Mammary microvascular endothelial cell (primary cell): Measurements from ENCODE around the gene ANKRD62. TPM values are rescaled to one million over a fixed set of nuclear protein-coding genes. Genes with fewer than 3 reads are reported as not detected.

Source experiments
- total RNA-seq: library from RNA; depleted of rRNA; stranded (reverse); fragments of >200 nt; gene quantifications from 2 replicates; pipeline ENCODE4 v1.2.3, GENCODE V29; 2015

ANKRD62 gene
- not detected in 2 replicates for total RNA-seq

DNA sequence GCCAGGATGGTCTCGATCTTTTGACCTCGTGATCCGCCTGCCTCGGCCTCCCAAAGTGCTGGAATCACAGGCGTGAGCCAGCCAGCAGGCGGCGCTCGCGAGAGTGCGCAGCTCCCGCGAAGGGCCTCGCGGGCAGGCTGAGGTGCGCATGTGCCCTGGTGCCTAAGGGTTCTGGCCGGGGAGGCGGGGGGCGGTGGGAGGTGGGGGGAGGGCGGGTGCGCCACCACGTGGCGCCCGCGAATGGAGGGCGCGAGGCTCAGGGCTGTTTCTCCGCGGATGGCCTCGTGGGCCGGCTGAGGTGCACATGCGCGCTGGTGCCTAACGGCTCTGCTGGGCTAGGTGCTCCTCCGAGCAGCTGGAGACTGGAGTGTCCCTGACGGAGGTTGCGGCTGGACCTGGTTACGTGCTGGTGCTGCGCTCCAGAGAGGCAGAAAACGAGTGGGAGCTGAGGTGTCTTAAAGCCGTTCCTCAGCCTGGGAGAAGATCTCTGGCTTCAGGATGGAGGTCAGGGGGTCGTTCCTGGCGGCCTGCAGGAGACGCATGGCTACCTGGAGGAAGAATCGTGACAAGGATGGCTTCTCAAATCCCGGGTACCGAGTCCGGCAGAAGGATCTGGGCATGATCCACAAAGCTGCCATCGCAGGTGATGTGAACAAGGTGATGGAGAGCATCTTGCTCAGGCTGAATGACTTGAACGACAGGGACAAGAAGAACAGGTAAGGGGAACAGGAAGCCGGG is at the start of gene ANKRD62:
Gene ANKRD62, plus strand, starts transcription at position 324 of the 738 bp plus-strand sequence. Its CDS starts 175 bp downstream, at position 499.

Other genes starting within 250 kb of the ANKRD62 start
- gene CHMP1B, start 242.4 kb upstream of the ANKRD62 start, total RNA-seq = 39.3 and 42.0 TPM in 2 replicates
- 12.1 and 14.1 TPM in 2 replicates for gene MPPE1, start 185.5 kb upstream of the ANKRD62 start, total RNA-seq
- gene IMPA2, start 112.3 kb upstream of the ANKRD62 start, total RNA-seq = 5.9 and 8.7 TPM in 2 replicates
- 7.2 and 8.2 TPM in 2 replicates for gene CIDEA, start 160.5 kb downstream of the ANKRD62 start, total RNA-seq
- 1,268 and 1,389 TPM in 2 replicates for gene TUBB6, start 214.4 kb downstream of the ANKRD62 start, total RNA-seq